K562 (cell line): Measurements from ENCODE around the gene SOX8. TPM values are rescaled to one million over a fixed set of nuclear protein-coding genes. Genes with fewer than 3 reads are reported as not detected.

Source experiments
- ATAC-seq: fragments of 200-7000 bp; cut with Tn5 transposase; 3 replicates; pipeline ENCODE4 v1.9.1; 2020; ENCODE audit warnings: moderate library complexity
- BruUV-seq: library from RNA; stranded (reverse); fragments of 400-500 nt; replicated peaks from 2 replicates; lab custom pipeline; 2021; lab: Mats Ljungman, UMichigan
- CTCF ChIA-PET: fragments of 300-600 bp; formaldehyde crosslinking; extraction: SDS; loops from one replicate; lab custom pipeline; 2021; ENCODE audit warnings: low intra/inter-chr PET ratio; lab: Yijun Ruan, JAX
- POLR2A ChIA-PET: fragments of 300-600, 350-650 bp; sonication (Branson Sonifier 250); formaldehyde crosslinking; extraction: SDS; loops from one replicate; lab custom pipeline; 2021; ENCODE audit warnings: antibody characterized with exemption, inconsistent platforms; lab: Yijun Ruan, JAX
- DNase-seq, 4 experiments: peaks; one replicate each; pipeline versions ENCODE4 v3.0.0 to v3.0.0-alpha.2; 2011 to 2018; ENCODE audit warnings: low spot score in 3 of 4, mixed read lengths in 3 of 4; ENCODE audit errors: extremely low read depth in 1 of 4
- FAIRE-seq: peaks from 2 replicates; lab custom pipeline; 2011; peaks lifted over from hg19 to GRCh38; lab: Jason Lieb, UNC
- H2AFZ ChIP-seq: 2 replicates; pipeline ENCODE4 v1.6.0; 2011; ENCODE audit warnings: low read depth, low read length, control low read depth, inconsistent platforms
- H3K27ac ChIP-seq: fragments of 200-600 bp; 3 replicates; pipeline ENCODE4 v1.8.0; 2011; ENCODE audit warnings: low read depth, mild to moderate bottlenecking, control low read depth, inconsistent platforms, low read length, moderate library complexity, mixed read lengths; ENCODE audit errors: extremely low read depth
- H3K27me3 ChIP-seq, 2 experiments: fragments of 300-600 bp in 1 of 2; 2 replicates in 1 of 2; 3 replicates in 1 of 2; pipeline versions ENCODE4 v1.6.0 to v1.8.0; 2011; ENCODE audit warnings: inconsistent platforms in 2 of 2, low read length in 2 of 2, mild to moderate bottlenecking in 1 of 2, mixed read lengths in 1 of 2, moderate library complexity in 1 of 2; ENCODE audit not compliant: control insufficient read depth in 2 of 2, insufficient read depth in 2 of 2
- H3K36me3 ChIP-seq: fragments of 300-600 bp; 3 replicates; pipeline ENCODE4 v1.8.0; 2011; ENCODE audit warnings: mild to moderate bottlenecking, low read length, inconsistent platforms; ENCODE audit not compliant: control insufficient read depth, insufficient read depth
- H3K4me1 ChIP-seq, 2 experiments: fragments of 200-600 bp in 1 of 2; replicated peaks in 1 of 2; 2 replicates in 1 of 2; 3 replicates in 1 of 2; pipeline versions ENCODE4 v1.5.1 to v1.8.0; 2011; ENCODE audit warnings: inconsistent platforms in 2 of 2, low read length in 2 of 2, mild to moderate bottlenecking in 1 of 2, mixed read lengths in 1 of 2, moderate library complexity in 1 of 2; ENCODE audit not compliant: control insufficient read depth in 2 of 2, insufficient read depth in 2 of 2
- H3K4me2 ChIP-seq: 2 replicates; pipeline ENCODE4 v1.6.1; 2011; ENCODE audit warnings: low read length, control low read depth, inconsistent platforms, mixed read lengths; ENCODE audit not compliant: insufficient read depth
- H3K4me3 ChIP-seq: fragments of 200-600 bp; sonication (generic), shearing (Covaris generic); 2 replicates; pipeline ENCODE4 v1.5.1; 2016; ENCODE audit warnings: control low read depth, inconsistent platforms
- H3K79me2 ChIP-seq: fragments of 200-600 bp; 3 replicates; pipeline ENCODE4 v1.8.0; 2011; ENCODE audit warnings: low read length, inconsistent platforms; ENCODE audit not compliant: control insufficient read depth, insufficient read depth
- H3K9ac ChIP-seq, 2 experiments: 2 replicates each; pipeline versions ENCODE4 v1.6.0 to v1.6.1; 2011; ENCODE audit warnings: low read depth in 2 of 2, low read length in 2 of 2, control low read depth in 1 of 2, inconsistent platforms in 1 of 2, mild to moderate bottlenecking in 1 of 2, mixed read lengths in 1 of 2; ENCODE audit not compliant: insufficient read depth in 1 of 2
- H3K9me1 ChIP-seq: one replicate; pipeline ENCODE4 v1.6.0; 2011; ENCODE audit warnings: inconsistent platforms, mild to moderate bottlenecking, low read length, moderate library complexity; ENCODE audit not compliant: control insufficient read depth, insufficient read depth
- H3K9me3 ChIP-seq: replicated peaks from 2 replicates; pipeline ENCODE4 v1.5.1; 2011; ENCODE audit warnings: low read depth, low read length, inconsistent platforms; ENCODE audit not compliant: control insufficient read depth, insufficient read depth
- H4K20me1 ChIP-seq: replicated peaks from 2 replicates; pipeline ENCODE4 v1.6.1; 2011; ENCODE audit warnings: low read length, inconsistent platforms, mixed read lengths; ENCODE audit not compliant: control insufficient read depth, insufficient read depth
- ARHGAP35 ChIP-seq: fragments of 450-650 bp; IDR thresholded peaks from 2 replicates; pipeline ENCODE4 v1.6.1; 2018; ENCODE audit not compliant: partially characterized antibody
- NCOR1 ChIP-seq: fragments of 450-650 bp; IDR thresholded peaks from 2 replicates; pipeline ENCODE4 v1.6.1; 2016; ENCODE audit warnings: mild to moderate bottlenecking, moderate library complexity
- VEZF1 ChIP-seq: fragments of 200-800 bp; sonication (Bioruptor generic); IDR thresholded peaks from 2 replicates; pipeline ENCODE4 v1.6.1; 2017; ENCODE audit warnings: missing genetic modification characterization, missing compliant biosample characterization
- ZNF740 ChIP-seq, 3 experiments: fragments of 200-800 bp in 1 of 3; sonication (Bioruptor generic) in 1 of 3; sonication (generic) in 1 of 3; formaldehyde crosslinking in 1 of 3; IDR thresholded peaks; 2 replicates each; pipeline versions ENCODE4 v1.6.1 to v1.8.0; 2016 to 2022; ENCODE audit warnings: mild to moderate bottlenecking in 2 of 3, missing compliant biosample characterization in 2 of 3, missing genetic modification characterization in 2 of 3, missing genetic modification reagents in 1 of 3
- WGBS: fragments of 100-300 bp; shearing (Covaris generic); methylation state at CpG from one replicate; pipeline ENCODE4 v1.1.6; 2016; ENCODE audit warnings: low coverage, mixed read lengths; ENCODE audit not compliant: insufficient coverage; ENCODE audit errors: missing lambda C conversion rate; 5-methylcytosine and 5-hydroxymethylcytosine counted together
- in situ Hi-C: fragments of 300-500 bp; cut with MboI; formaldehyde crosslinking; loops from 4 replicates; pipeline ENCODE4 v1.15.0; 2018; ENCODE audit warnings: inconsistent platforms, mixed read lengths
- intact Hi-C: fragments of 100-400 bp; cut with micrococcal nuclease; formaldehyde crosslinking; loops from 2 replicates; pipeline ENCODE4 v1.14.2; 2022
- polyA plus RNA-seq, 8 experiments: library from polyadenylated mRNA; depleted of rRNA in 4 of 8; stranded (reverse) in 5 of 8; unstranded in 3 of 8; fragments of >200 nt; fragmentation: Nextera tagmentation in 2 of 8; fragmentation: Illumina TruSeq in 1 of 8; extraction: Ambion mirVana in 2 of 8; extraction: Trizol in 1 of 8; gene quantifications; 2 replicates each; pipeline versions ENCODE4 v1.2.1 to v1.2.3, GENCODE V29; 2011 to 2014; ENCODE audit warnings: inconsistent platforms in 1 of 8, missing spikeins in 1 of 8
- total RNA-seq, 7 experiments: library from RNA; depleted of rRNA in 6 of 7; stranded (reverse); fragments of >200 nt in 6 of 7; fragmentation: Illumina TruSeq in 2 of 7; extraction: Trizol in 2 of 7; gene quantifications; 2 replicates each; pipeline versions ENCODE4 v1.2.1 to v1.2.3, GENCODE V29; 2011 to 2021; ENCODE audit warnings: low replicate concordance in 1 of 7

SOX8 gene
- total and polyA plus RNA-seq, 9 of the 15 experiments (the other 6 are each of a cell fraction or from before 2014, with no cell fraction given): 0.07 to 0.15 (median 0.15) TPM; not detected in 6

GRCh38 chr16:990516-991291, 9.1 kb downstream of the SOX8 start (continued):
- TF ChIP-seq ARHGAP35: no peak

- no peak for FAIRE-seq
- peaks cover 14 to 57% of the 10 kb centered on the region in 2 experiments; a peak in 4 of 5 replicates for H3K27me3 ChIP-seq
These were observed 9.8 kb downstream of the SOX8 start for GRCh38 chr16:991345-991744.

More at GRCh38 chr16:991345-991744, 9.8 kb downstream of the SOX8 start:
- TF ChIP-seq ZNF740 (CRISPR knock-in tag; IDR thresholded peaks at IDR 0.05): no peak
- TF ChIP-seq ZNF740 (tag; IDR thresholded peaks at IDR 0.05): peak in 1 of 2 experiments; percentile 76; a peak in 2 of 4 replicates
- TF ChIP-seq VEZF1 (CRISPR knock-in tag): peak; percentile 49; the same call in 1 of the 2 replicates
- no peak for TF ChIP-seq NCOR1
- Histone ChIP-seq H3K79me2 (no peaks in the 10 kb centered on the region), H2AFZ (no peak overlapping the region), H3K4me2 (no peak overlapping the region), H3K4me1 (peaks cover 0 to 43% of the 10 kb centered on the region in 2 experiments; a peak in 2 of 5 replicates), H3K9me3 (no peaks in the 10 kb centered on the region), H3K36me3 (no peaks in the 10 kb centered on the region), H4K20me1 (peaks cover 14% of the 10 kb centered on the region; the same call in 1 of the 2 replicates), H3K27ac (no peak overlapping the region), H3K4me3 (no peak overlapping the region), H3K9ac (no peak overlapping the region), H3K9me1 (no peaks in the 10 kb centered on the region)
- POLR2A ChIA-PET: interaction anchor here (0.6 kb wide), 1 partner anchor 31 kb away, joined by 3 read pairs; no protein-coding TSS in a partner anchor
- BruUV-seq: no TSS peak
- WGBS: 29% methylated on average over 4 of the region's 11 CpGs
- intact Hi-C loops (no loop called here), in situ Hi-C loops (no loop called here)
- ATAC-seq (no peak), DNase-seq (no peak)
- CTCF ChIA-PET: no interaction called here
